ENCODE data around the gene SAP30BP.

Gene SAP30BP

GRCh38 chr17:75691801-75692626 lies 24.9 kb downstream of the SAP30BP start:
- no peak for DNase-seq (ENCODE audit: low read depth)
- no peak overlapping the region for H3K4me3 ChIP-seq (replicated peaks; ENCODE audit: low read depth, low read length)
- TF ChIP-seq, protein P1, sequence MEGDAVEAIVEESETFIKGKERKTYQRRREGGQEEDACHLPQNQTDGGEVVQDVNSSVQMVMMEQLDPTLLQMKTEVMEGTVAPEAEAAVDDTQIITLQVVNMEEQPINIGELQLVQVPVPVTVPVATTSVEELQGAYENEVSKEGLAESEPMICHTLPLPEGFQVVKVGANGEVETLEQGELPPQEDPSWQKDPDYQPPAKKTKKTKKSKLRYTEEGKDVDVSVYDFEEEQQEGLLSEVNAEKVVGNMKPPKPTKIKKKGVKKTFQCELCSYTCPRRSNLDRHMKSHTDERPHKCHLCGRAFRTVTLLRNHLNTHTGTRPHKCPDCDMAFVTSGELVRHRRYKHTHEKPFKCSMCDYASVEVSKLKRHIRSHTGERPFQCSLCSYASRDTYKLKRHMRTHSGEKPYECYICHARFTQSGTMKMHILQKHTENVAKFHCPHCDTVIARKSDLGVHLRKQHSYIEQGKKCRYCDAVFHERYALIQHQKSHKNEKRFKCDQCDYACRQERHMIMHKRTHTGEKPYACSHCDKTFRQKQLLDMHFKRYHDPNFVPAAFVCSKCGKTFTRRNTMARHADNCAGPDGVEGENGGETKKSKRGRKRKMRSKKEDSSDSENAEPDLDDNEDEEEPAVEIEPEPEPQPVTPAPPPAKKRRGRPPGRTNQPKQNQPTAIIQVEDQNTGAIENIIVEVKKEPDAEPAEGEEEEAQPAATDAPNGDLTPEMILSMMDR (IDR thresholded peaks at IDR 0.05; ENCODE audit: low read length, missing control alignments) = no peak

DNA sequence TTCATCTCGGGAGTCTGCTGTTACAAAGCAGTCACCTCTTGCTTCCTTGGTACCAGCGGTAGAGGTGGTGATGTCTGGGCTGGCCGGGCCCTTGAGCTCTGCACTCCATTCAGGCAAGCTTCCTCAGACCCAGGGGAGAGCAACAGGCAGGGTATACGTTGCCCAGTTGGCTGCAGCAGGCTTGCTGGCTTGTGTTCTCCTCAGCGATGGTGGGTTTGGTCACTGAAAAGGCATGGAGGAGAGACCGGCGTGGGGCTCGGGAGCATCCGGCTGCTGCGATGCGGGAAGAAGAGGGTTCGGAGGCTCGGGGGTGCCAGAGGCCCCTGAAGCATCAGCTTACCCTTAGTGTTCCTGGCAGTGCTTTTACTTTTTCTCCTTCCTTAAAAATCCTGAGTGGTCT lies 25.8 kb downstream of the SAP30BP start:
- H3K4me3 ChIP-seq (replicated peaks; ENCODE audit: low read depth, low read length) = no peak overlapping the region
- TF ChIP-seq, protein P1 (IDR thresholded peaks at IDR 0.05; ENCODE audit: low read length, missing control alignments) = no peak
- no peak for DNase-seq (ENCODE audit: low read depth)

- peak; percentile 69 for DNase-seq (ENCODE audit: low read depth)
- H3K4me3 ChIP-seq (replicated peaks; ENCODE audit: low read depth, low read length) = no peak overlapping the region
- TF ChIP-seq, protein P1 (IDR thresholded peaks at IDR 0.05; ENCODE audit: low read length, missing control alignments) = no peak
Measured at GRCh38 chr17:75693500-75694481, 26.7 kb downstream of the SAP30BP start.

DNA sequence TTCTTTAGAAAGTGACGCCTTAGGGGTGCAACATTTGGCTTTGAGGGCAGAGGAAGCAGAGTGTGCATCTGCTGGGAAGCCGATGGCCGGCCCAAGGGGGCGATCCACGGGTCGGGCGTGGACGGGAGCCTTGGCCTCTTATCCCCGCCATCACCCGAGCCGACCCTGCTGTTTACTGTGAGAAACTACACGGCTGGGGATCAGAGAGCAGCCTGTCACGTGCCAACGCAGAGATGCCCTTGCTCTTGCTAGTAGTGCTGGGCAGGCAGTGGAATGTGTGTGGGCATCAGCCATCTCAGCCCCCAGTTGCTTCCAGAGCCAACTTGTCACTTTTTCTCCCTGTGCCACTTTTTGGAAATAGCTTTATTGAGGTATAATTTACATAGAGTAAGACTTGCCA lies 27.4 kb downstream of the SAP30BP start:
- H3K4me3 ChIP-seq (replicated peaks; ENCODE audit: low read depth, low read length) = no peak overlapping the region
- no peak for DNase-seq (ENCODE audit: low read depth)
- TF ChIP-seq, protein P1 (IDR thresholded peaks at IDR 0.05; ENCODE audit: low read length, missing control alignments) = no peak

DNA sequence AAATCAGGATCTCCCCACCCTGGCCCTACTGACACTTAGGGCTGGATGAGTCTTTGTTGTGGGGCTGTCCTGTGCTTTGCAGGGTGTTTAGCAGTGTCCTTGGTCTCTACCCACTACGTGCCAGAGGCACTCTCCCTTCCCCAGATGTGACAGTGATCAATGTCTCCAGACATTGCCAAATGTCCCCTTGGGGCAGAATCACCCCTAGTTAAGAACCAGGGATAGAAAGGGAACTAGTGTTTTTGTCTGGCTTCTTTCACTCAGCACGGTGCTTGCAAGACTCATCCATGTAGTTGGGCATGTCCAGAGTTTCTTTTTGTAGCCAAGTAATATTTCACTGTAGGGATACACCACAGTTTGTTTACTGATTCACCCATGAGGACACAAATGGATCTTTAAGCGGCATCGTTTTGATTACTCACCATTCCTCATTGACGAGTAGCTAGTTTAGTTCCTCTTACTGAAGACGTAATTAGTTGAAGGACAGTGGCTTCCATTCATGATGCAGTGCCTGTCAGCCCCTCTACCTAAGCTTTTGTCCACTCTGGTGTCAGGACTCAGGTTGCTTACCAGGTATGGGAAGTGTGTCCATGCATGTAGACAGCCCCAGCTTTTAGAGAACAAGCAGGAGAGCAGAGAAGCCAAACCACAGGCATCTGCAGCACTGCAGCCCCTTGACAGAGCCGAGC lies 28.1 kb downstream of the SAP30BP start:
- no peak for DNase-seq (ENCODE audit: low read depth)
- TF ChIP-seq, protein P1 (IDR thresholded peaks at IDR 0.05; ENCODE audit: low read length, missing control alignments) = no peak
- no peak overlapping the region for H3K4me3 ChIP-seq (replicated peaks; ENCODE audit: low read depth, low read length)

DNA sequence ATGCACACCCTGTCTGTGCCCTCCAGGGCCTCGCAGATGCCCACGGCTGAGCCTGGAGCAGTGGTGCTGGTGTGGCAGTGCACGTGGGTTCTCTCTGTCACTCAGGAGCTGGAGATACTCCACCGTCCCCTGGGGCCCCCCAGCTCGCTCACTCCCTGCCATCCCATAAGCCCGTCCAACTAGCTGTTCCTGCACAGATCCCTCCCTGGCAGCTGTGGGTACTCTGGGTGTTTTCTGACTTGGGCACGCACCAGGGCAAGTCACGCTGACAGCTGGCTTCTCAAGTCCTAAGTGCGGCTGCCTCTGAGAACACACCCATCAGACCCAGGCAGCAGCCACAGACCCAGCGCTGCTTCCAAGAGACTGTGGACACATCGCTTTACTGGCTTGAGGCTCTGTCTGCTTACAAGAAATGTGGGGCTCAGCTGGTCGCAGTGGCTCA lies 28.7 kb downstream of the SAP30BP start:
- TF ChIP-seq, protein P1 (IDR thresholded peaks at IDR 0.05; ENCODE audit: low read length, missing control alignments) = no peak
- H3K4me3 ChIP-seq (replicated peaks; ENCODE audit: low read depth, low read length) = no peak overlapping the region

More for the DNA sequence above, 28.7 kb downstream of the SAP30BP start:
- DNase-seq (ENCODE audit: low read depth) = no peak

Measured in fibroblast of pulmonary artery (primary cell).